ENCODE results near the gene ZFAND2B.
"Not testable (repeated sequence)": the region's sequence is repeated elsewhere in the genome, so short reads cannot be mapped to it uniquely, and the experiment has no call there.

Gene ZFAND2B

GRCh38 chr2:219175928-219176817 lies 30.4 kb upstream of the ZFAND2B start:
- peak; percentile 56 for DNase-seq

GRCh38 chr2:219176818-219177551 lies 29.6 kb upstream of the ZFAND2B start, which contains the start of gene CNPPD1:
TSS of gene CNPPD1 (minus strand) at chr2:219176925. CDS start at chr2:219176828, 97 bp downstream.
- peak; percentile 85 for DNase-seq

- DNase-seq: peak; percentile 90
These were observed 28.8 kb upstream of the ZFAND2B start, which contains the start of gene RETREG2 for GRCh38 chr2:219177552-219178376. TSS of gene RETREG2 (plus strand) at chr2:219178275. CDS start at chr2:219178353, 78 bp downstream.

GRCh38 chr2:219178377-219179175 lies 28.0 kb upstream of the ZFAND2B start:
- DNase-seq: peak; percentile 46

- DNase-seq: no peak
These were observed 26.7 kb upstream of the ZFAND2B start for GRCh38 chr2:219179601-219180465.

GRCh38 chr2:219180961-219181360 lies 25.6 kb upstream of the ZFAND2B start:
- DNase-seq: no peak

GRCh38 chr2:219181531-219181930 lies 25.1 kb upstream of the ZFAND2B start:
- DNase-seq: no peak

DNA sequence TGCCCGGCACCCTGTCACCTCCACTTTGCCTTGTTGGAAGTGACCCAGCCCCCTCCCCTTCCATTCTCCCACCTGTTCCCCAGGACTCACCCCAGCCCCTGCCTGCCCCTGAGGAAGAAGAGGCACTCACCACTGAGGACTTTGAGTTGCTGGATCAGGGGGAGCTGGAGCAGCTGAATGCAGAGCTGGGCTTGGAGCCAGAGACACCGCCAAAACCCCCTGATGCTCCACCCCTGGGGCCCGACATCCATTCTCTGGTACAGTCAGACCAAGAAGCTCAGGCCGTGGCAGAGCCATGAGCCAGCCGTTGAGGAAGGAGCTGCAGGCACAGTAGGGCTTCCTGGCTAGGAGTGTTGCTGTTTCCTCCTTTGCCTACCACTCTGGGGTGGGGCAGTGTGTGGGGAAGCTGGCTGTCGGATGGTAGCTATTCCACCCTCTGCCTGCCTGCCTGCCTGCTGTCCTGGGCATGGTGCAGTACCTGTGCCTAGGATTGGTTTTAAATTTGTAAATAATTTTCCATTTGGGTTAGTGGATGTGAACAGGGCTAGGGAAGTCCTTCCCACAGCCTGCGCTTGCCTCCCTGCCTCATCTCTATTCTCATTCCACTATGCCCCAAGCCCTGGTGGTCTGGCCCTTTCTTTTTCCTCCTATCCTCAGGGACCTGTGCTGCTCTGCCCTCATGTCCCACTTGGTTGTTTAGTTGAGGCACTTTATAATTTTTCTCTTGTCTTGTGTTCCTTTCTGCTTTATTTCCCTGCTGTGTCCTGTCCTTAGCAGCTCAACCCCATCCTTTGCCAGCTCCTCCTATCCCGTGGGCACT lies 24.0 kb upstream of the ZFAND2B start:
- DNase-seq: no peak

- DNase-seq: no peak
These were observed 23.3 kb upstream of the ZFAND2B start for GRCh38 chr2:219183151-219183772.

DNA sequence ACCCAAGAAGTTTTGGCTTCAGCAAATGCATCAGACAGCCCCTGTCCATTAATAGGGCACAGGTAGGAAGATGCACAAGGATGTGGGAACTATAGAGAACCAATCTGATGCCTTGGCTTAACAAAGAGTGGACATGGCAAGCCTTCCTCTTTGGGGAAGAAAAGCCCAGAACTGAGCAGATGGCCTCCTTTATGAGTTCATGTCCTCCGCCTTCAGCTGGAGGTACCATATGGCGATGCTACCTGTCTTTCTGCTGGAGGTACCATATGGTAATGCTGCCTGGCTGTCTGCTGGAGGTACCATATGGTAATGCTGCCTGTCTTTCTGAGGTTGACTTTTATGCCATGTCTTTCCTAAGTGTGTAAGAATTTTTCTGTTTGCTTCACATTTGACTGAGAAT lies 22.5 kb upstream of the ZFAND2B start:
- DNase-seq: no peak

DNA sequence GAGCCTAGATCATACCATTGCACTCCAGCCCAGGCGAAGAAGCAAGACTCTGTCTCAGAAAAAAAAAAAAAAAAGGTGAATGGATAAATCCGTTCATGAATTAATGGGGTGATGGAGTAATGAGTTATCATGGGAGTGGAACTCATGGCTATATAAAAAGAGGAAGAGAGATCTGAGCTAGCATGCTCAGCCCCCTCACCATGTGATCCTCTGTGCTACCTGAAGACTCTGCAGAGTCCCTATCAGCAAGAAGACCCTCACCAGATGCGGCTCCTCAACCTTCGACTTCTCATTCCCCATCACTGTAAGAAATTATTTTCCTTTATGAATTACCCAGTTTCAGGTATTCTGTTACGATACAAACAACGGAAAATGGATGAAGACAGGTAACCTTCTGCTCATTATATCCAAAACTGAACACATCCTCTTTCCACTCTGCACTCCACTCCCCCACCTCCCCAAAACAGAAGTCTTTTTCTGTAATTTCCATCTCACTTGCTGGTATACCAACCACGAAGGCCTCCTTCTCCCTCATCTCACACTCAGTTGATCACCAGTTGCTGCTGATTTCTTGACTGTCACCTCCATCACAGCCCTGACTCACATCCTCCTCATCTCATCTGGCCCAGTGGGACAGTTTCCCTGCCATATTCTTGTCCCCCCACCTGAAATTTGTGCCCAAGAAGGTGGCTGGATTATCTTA lies 19.7 kb upstream of the ZFAND2B start:
- DNase-seq: no peak

DNA sequence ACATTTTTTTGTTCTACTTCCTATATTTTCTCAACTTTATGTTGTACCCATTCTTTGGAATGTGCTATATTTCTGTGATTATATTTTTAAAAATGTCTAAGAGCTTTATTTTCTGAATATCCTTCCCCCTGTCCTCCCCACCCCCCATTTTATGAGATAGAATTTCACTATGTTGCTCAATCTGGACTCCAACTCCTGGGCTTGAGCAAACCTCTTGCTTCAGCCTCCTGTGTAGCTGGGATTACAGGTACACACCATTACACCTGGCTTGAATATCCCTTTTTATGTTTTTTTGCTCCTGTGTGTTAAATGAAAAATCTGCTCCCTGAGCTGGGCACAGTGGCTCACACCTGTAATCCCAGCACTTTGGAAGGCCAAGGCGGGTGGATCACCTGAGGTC lies 9.2 kb upstream of the ZFAND2B start:
- no peak for DNase-seq

- no peak for DNase-seq
These were observed 7.6 kb upstream of the ZFAND2B start for GRCh38 chr2:219198974-219199373.

DNA sequence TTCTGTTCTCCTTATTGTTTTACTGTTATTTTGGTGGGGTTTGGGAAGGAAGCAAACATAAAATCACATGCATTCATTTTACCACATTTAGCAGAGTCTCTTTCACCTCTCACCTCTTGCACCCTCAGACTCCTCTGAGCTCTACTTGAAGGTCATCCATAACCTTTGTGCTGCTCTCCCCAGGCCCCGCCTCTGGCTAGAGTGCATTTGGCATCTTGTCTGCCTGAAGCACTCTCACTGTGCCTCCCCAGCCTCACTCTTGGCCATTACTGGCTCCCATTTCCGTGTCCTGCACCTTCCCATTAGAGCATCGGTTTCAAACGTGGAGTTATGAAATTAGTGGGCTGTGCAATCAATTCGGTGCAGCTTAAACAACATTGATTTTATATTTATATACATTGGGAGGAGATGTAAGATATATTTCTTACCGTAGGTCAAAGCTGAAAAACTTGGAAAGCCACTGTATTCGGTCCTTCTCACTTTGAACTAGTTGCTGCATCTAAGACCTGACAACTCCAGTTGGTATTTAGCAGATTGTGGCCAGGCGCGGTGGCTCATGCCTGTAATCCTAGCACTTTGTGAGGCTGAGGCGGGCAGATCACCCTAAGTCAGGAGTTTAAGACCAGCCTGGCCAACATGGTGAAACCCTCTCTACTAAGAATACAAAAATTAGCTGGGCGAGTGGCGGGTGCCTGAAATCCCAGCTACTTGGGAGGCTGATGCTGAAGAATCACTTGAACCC lies 6.9 kb upstream of the ZFAND2B start:
- no peak for DNase-seq

- not testable (repeated sequence) for DNase-seq
These were observed 5.9 kb upstream of the ZFAND2B start for GRCh38 chr2:219200502-219201326.

DNA sequence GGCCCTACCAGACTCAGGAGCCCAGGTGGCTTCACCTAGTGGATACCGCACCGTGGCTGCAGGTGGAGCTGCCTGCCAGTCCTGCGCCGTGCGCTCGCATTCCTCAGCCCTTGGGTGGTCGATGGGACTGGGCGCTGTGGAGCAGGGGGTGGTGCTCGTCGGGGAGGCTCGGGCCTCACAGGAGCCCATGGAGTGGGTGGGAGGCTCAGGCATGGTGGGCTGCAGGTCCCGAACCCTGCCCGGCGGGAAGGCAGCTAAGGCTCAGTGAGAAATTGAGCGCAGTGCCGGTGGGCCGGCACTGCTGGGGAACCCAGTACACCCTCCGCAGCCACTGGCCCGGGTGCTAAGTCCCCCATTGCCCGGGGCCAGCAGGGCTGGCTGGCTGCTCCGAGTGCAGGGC lies 5.3 kb upstream of the ZFAND2B start:
- not testable (repeated sequence) for DNase-seq

Data from EL (cell line).